GM19463 (cell line): Measurements from ENCODE around the gene ZNF107.

Experiments
- ATAC-seq: cut with Tn5 transposase; IDR thresholded peaks from one replicate; pipeline ENCODE4 v1.9.1; 2021; ENCODE audit warnings: mild to moderate bottlenecking, moderate library complexity; ENCODE audit not compliant: unreplicated experiment

The ZNF107 gene

DNA sequence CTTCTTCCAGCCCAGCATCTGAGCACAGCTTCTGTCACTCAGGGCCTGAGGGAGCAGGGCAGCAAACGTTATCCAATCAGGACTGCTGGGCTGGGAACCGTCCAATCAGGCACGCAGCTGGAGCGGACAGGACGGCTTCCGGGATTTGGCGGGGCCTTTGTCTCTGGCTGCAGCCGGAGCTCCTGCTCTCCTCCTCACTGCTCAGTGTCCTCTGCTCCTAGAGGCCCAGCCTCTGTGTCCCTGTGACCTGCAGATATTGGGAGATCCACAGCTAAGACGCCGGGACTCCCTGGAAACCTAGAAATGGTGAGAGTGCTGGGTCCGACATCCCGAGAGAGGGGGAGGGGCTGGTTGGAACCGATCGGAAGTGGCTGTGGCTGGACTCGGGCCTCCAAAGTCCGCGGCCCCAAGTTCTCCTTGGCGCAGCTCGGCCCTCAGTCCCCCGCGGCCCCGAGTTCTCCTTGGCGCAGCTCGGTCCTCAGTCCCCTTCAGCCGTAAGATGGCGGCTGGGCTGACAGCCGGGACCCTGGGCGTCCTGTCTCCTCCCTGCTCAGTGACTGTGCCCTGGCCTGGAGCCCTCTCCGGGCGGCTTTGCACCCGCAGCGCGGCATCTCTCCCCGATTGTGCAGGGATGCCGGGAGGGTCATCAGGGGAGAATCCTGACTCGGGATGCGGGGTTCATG, at the start of gene ZNF107:
TSS of gene ZNF107 (plus strand) at position 154 of the 683 bp plus-strand sequence. CDS start at position 304, 150 bp downstream.
- ATAC-seq = peak; percentile 97

DNA sequence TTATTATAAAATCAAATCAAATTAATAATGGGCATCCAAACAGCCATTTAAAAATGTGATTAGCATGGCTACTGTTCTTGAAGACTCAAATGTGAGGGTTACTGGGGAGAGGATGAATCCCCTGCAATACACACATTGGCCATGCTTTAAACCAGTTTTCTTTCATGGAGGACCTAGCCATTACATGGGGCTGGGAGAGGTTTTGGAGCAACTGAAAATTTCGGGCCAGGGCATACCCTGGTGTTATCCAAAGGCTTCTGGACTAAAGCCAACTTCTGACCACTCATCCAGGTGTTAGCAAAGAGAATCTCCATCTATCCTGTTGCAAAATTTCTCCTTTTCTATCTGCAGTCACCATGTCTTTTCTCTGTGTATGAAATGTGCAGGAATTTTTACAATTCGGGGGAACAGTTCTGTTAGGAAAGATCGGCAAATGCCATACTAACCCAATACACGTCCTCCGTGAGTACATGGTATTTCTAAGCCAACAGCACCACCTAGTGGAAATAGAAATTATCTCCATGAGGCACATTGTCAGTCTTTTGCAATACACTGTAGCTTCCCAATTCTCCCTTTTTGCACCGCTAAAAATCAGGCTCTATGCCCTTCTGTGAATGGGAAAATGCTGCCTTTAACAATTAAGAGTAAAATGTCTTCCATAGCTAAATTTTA, 47.0 kb upstream of the ZNF107 start:
- ATAC-seq = no peak

DNA sequence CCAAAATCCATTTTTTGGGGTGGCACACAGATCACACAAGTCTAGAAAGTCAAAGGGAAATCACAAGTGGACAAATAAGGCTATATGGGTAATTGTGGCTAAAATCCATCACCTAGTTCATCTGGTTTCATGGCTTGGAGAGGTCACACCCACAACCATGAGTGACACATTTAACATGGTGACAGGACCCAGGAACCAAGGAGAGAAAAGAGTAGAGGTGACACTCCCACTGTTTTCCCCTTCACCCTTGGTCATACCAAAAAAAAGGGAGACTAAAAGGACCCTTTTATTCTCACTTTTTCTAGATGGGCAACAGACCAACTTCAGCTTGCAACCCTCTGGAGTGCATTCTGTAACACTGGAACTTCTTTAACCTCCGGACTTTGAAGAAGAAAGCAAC, 46.2 kb upstream of the ZNF107 start:
- no peak for ATAC-seq

DNA sequence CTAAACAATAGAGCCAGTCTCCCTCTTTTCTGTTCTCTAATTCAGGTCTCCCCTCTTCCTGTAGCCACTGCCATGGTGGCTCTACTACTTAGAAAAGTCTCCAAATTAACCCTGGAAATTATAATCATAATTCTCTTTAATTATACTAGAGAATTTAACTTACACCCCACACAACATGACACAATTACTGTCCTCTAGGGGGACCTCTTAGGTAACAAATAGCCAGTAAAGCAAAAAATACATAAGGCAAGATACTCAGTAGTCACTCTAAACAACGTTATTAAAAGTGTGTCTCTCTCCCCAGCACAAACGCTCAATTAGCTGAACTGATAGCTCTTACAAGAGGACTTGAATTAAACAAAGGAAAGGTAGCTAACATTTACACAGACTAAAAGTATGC, 44.3 kb upstream of the ZNF107 start:
- ATAC-seq = no peak

DNA sequence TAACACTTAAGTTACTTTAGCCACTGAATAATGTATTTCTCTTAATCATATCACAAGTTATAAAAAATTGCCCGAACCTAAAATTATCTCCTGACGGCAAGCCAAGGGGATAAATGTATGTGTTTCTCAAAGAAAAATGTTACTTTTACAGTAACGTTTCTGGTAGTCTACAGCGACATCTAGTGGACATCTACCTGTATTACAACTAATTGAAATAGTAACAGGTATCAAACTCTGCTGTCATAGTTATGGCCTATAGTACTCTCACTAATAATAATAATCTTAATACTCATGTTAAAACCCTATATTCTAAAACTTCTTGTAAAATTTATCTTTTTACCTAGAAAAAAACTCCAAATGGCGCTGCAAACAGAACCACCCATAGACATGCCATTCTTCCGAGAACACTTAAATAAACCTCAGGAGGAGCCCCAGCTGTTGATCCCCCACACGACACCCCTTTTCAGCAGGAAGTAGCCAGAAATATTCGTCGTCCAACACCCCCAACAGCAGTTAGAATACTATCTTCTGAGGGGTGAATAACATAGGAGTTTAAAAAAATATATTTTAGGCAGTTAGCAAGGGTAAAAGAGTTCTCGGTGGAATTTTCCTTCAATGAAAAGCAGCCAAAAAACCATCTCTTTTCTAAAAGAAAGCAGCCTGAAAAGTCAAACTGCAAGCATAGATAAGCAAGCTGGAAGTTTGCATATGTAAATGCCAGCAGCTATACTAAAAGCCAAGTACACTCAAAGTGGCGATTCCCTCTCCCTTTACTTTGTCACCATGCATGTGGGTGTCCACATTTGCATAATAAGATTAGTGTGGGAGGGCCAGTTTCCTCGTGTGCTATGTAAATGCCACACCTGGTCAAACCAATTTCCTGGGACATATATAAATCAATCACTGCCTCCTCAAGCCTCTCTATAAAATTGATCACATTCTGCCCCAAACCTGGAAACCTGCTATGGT, 40.5 kb upstream of the ZNF107 start:
- no peak for ATAC-seq

DNA sequence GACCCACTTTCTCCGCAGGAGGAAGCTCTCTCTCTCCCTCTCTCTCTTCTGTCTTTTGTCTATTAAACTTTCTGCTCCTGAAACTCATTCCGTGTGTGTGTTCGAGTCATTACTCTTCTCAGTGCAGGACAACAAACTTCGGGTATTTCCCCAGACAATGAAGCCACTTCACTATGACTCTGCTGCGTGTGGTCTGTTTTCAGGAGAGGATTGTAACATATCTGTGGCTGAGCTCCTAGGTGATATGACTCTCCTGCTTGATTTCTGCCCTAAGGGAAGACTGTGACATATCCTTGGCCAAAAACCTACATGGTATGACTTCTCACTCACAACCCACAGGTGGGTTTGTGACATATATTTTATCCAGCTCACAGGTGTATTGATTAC, 39.9 kb upstream of the ZNF107 start:
- no peak for ATAC-seq

DNA sequence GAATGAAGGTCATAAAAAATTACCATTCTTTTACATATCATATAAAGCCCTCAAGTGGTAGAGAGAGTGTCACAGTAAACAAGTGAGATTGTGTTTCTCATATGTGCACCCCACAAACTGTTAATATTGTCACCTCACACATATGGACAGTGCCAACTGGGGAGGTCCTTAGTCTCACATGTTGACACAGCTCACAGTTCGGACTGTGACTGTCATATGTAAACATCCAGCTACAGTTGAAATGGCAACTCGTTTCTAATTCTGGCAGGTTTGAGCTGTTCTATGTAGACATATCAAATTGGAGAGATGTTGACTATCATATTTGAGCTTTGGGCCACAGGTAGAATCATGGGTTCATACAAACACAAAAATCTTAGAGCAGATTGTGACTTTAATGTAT, 39.4 kb upstream of the ZNF107 start:
- ATAC-seq = no peak

DNA sequence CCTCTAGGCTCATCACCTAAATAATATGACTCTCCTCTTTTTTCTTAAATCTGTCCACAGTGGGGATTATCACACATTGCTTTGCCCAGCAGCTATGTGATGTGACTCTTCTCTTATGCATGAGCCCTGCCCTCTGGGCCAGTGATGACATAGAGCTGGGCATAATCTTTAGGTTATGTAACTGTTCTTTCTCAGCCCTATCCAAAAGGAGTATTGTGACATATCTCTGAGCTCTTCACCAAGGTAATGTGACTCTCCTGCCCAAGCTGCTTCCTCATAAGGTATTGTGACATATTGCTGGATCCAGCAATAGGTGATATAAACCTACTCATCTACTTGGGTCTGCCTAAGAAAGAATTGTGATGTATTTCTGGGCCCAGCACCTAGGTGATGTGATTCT, 37.7 kb upstream of the ZNF107 start:
- no peak for ATAC-seq

DNA sequence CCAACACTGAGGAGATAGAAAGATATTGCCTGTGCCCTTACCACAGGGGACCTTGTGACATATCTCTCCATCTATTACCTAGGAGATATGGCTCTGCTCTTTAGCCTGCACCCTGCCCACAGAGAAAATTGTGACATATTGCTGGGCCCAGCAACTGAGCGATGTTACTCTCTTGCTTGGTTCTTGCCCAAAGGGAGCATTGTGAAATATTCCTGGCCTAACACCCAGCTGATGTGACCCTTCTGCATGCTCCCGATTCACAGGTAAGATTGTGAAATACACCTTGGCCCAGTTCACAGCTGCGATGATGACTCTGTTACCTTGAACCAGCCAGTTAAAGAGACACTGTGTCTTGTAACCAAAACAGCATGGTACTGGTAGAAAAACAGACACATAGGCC, 37.2 kb upstream of the ZNF107 start:
- no peak for ATAC-seq

DNA sequence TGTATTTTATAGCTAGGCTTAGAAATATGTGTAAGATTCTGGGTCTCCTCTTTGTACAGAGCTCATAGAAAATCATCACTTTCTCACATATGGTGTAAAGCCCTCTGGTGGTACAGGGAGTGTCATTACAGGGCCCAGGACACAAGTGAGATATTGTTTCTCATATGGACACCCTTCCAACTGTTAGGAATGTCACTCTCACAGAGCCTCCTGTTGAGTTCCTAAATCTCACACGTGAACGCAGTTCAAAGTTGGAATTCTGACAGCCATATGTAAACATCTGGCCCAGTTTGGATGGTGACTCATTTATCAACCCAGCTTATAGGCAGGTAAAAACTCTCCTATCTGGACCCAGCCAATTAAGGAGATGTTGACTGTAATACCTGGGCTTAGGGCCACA, 35.4 kb upstream of the ZNF107 start:
- ATAC-seq = no peak

DNA sequence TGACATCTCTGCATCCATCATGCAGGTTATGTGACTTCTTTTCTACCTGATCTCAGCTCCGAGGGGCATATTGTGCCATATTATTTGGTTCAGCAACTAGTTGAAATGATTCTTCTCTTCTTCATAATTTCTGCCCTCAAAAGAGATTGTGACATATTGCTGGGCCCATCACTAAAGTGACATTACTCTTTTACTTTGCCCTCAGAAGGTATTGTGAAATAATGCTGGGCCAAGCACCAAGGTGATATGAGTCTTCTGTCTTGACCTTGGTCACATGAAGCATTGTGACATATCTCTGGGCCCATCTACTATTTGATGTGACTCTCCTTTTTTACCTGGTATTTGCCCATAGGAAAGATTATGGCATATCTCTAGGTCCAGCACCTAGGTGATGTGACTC, 33.9 kb upstream of the ZNF107 start:
- no peak for ATAC-seq

DNA sequence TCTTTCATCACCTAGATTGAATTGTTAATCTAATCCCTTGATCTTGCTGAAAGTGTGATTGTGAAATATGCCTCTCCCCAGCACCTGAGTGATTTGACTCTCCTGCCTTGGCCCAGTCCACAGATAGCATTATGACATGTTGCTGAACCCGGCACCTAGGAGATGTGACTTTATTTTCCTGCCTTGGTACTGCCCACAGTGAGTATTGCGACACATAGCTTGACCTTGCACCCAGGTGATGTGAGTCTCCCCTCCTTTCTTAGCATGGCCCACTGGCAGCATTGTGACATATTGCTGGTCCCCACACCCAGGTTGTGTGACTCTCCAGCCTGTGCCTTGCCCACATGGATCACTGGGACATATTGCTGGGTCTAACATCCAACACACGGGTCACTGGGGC, 32.5 kb upstream of the ZNF107 start:
- ATAC-seq = no peak

DNA sequence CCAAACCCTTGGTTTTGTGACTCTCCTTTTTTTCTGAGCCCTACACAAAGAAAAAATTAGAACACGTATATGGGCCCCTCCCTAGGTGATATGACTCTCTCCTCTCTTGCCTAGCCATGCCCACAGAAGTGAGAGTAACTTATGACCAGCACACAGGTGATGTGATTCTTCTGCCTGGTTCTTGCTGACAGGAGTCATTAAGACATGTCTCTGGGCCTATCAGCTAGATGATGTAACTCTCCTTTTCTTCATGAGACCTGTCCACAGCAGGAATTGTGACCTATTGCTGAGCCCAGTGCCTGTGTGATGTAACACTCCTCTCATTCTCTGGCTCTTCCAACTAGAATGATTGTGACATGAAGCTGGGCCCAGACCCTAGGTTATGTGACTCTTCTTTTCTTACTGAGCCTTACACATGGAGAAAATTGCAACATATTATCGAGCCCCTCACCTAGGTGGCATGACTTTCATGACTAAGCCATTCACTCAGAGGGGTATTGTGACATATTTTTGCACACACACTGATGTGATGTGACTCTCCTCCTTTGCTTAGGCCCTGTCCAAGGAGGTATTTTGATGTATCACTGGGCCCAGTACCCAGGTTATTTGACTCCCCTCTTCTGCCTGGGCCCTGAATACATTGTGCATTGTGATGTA, 31.4 kb upstream of the ZNF107 start:
- no peak for ATAC-seq

DNA sequence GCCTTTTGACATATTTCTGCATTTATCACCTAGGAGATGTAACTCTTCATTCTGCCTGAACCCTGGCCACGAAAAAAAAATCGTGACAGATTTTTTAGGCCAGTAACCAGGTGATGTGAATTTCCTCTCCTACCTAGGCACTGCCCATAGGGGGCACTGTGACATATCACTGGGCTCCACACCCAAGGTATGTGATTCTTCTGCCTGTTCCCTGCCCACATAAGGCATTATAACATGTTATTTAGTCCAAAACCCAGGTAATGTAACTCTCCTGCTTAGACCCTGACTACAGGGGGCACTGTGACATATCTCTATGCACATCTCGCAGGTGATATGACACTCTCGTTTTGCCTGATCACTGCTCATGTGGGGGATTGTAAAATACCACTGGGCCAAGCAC, 29.5 kb upstream of the ZNF107 start:
- ATAC-seq = no peak

DNA sequence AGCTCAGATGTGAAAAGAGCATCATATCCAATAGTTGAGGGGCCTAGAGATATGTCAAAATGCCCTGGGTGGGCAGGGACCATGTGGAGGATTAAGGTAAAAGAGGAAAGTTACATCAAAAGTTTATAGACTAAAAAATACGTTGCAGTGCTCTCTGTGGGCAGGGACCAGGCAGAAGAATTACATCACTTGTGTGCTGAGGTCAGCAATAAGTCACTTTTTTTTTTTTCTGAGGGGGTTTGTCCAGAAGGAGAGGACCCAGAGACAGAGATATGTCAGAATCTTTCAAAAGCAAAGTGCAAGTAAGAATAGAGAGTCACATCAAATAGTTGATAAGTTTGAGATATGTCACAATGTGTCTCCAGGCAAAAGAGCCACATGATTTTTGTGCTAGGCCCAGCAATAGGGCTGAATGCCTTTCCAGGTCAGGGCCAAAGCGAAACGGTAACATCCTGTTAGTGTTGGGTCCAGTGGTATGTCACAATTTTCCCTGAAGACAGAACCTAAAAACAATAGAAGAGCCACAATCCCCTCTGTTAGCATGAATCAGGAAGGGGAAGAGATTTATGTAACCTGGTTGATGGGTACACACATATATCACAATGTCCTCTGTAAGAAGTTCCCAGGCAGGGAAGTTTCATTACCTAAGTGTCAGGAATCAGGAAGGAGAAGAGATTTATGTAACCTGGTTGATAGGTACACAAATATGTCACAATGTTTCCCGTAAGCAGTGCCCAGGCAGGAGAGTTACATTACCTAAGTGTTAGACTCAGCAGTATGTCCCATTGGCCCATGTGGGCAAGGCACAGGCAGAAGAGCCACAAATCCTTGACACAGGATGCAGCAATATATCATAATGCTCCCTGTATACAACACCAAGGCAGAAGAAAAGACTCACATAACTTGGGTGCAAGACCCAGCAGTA, 28.1 kb upstream of the ZNF107 start:
- no peak for ATAC-seq

DNA sequence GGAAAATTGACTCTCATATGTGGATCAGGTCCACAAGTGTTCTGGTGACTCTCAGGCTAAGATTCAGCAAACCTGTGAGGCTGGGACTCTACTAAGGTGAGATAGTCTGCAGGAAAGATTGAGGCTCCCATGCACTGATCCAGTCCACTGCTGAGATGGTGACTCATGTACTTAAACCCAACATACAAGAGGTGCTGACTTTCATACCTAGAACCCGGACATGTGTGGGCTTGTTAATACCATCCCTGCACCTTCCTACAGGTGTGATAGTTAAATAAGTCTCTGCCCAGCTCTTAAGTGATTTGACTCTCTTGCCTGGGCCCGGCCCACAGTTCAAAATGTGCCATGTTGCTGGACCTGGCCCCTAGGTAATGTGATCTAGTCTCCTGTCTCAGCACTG, 27.1 kb upstream of the ZNF107 start:
- no peak for ATAC-seq

DNA sequence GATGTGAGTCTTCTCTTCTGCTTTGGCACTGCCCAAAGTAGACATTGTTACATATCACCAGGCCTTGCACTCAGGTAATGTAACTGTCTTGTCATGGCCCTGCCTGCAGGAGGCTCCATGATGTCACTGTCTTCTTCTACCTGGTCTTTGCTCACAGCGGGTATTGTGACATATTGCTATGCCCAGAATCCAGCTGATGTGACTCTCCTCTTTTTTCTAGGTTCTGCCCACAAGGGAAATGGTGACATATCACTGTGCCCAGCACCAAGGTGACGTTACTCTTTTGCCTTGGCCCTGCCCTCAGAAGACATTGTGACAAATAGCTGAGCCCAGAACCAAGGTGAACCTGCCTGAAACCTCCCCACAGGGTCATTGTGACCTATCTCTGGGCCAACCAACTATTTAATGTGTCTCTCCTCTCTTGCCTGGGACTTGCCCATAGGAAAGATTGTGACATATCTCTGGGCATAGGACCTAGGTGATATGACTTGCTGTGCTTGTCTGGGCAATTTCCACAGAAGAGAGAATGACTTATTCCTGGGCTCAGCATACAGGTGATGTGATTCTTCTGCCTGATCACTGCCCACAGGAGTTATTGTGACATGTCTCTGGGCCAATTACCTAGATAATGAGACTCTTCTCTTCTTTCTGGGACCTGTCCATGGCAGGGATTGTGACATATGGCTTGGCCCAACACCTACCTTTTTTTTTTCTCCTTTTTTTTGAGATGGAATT, 26.5 kb upstream of the ZNF107 start:
- no peak for ATAC-seq

DNA sequence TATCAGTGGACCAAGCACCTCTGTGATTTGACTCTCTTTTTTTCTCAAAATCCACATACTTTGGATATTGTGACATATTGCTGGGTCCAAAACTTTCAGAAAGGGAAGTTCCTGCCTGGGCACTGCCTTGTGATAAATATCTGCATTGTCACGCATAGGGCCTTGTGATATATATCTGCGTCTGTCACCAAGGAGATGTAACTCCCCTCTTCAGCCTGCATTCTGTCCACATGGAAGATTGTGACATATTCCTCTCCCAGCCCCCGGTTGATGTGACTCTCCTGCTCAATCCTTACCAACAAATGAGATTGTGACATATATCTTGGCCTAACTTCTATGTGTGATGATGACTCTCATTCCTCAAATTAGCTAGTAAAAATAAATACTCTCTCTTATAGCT, 25.4 kb upstream of the ZNF107 start:
- no peak for ATAC-seq

DNA sequence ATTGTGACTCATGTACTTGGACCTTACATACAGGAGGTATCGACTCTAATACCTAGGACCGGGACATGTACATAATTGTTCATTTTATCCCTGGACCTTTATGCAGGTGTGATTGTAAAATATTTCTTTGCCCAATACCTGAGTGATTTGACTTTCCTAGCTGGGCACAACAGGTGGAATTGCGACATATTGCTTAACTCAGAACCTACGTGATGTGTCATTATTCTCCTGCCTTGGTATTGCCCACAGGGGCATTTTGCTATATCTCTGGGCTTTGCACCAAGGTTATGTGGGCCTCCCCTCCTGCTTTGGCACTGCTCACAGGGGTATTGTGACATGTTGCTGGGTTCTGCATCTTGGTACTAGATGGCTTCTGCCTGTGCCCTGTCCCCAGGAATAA, 23.9 kb upstream of the ZNF107 start:
- ATAC-seq = no peak
